HG03439 (cell line): ENCODE results near the gene EID2.

Source experiments
- ATAC-seq: cut with Tn5 transposase; IDR thresholded peaks from one replicate; pipeline ENCODE4 v1.9.1; 2021; ENCODE audit warnings: mild to moderate bottlenecking, moderate library complexity; ENCODE audit not compliant: unreplicated experiment

The EID2 gene

GRCh38 chr19:39506598-39506943 is 33.4 kb downstream of the EID2 start:
- no peak for ATAC-seq

GRCh38 chr19:39502640-39503417 is 37.1 kb downstream of the EID2 start:
- no peak for ATAC-seq

- ATAC-seq = no peak
Observed at GRCh38 chr19:39501340-39501739, 38.6 kb downstream of the EID2 start.

- ATAC-seq = no peak
Observed at GRCh38 chr19:39500543-39500942, 39.4 kb downstream of the EID2 start.

- no peak for ATAC-seq
Observed at GRCh38 chr19:39499932-39500331, 40.0 kb downstream of the EID2 start.

GRCh38 chr19:39498798-39499642 is 40.9 kb downstream of the EID2 start, which contains the start of gene DLL3:
Gene DLL3, plus strand, starts transcription at chr19:39498947. Its CDS starts 28 bp downstream, at chr19:39498975.
- ATAC-seq = no peak

GRCh38 chr19:39497996-39498797 is 41.8 kb downstream of the EID2 start:
- ATAC-seq = no peak

GRCh38 chr19:39497701-39497995 is 42.3 kb downstream of the EID2 start:
- ATAC-seq = no peak

DNA sequence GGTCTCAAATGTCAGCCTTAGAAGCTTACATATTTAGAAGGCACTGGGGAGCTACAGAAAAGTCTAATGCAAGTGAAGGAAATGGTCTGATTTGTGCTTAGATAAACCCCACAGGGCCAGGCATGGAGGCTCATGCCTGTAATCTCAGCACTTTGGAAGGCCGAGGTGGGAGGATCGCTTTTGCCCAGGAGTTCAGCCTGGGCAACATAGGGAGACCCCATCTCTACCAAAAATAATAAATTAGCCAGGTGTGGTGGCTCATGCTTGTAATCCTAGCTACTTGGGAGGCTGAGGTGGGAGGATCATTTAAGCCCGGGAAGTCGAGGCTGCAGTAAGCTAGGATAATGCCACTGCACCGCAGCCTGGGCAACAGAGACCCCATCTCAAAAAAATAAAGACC is 43.9 kb downstream of the EID2 start:
- no peak for ATAC-seq

- ATAC-seq = no peak
Observed at GRCh38 chr19:39494661-39495060, 45.3 kb downstream of the EID2 start.

GRCh38 chr19:39492788-39493187 is 47.2 kb downstream of the EID2 start:
- ATAC-seq = no peak

- ATAC-seq = no peak
Observed at GRCh38 chr19:39492225-39492624, 47.7 kb downstream of the EID2 start.

- ATAC-seq = no peak
Observed at GRCh38 chr19:39489756-39490155, 50.2 kb downstream of the EID2 start.
